Chondrocyte (in vitro differentiated cells): ENCODE measurements around the gene INPP4B. TPM values are rescaled to one million over a fixed set of nuclear protein-coding genes. Genes with fewer than 3 reads are reported as not detected.

ENCODE experiments used
- DNase-seq: peaks from one replicate; pipeline ENCODE4 v3.0.0; 2021; ENCODE audit warnings: mixed read lengths, low spot score
- H3K27ac Mint-ChIP-seq: one replicate; pipeline ENCODE4 v1.8.0; 2021; ENCODE audit warnings: mild to moderate bottlenecking, moderate library complexity, mixed read lengths; ENCODE audit not compliant: unreplicated experiment
- H3K27me3 Mint-ChIP-seq: 2 replicates; pipeline ENCODE4 v1.8.0; 2021; ENCODE audit warnings: low read depth, mixed read lengths
- H3K36me3 Mint-ChIP-seq: 2 replicates; pipeline ENCODE4 v1.8.0; 2021; ENCODE audit warnings: low read depth, mixed read lengths
- H3K4me1 Mint-ChIP-seq: 2 replicates; pipeline ENCODE4 v1.8.0; 2021; ENCODE audit warnings: low read depth, mild to moderate bottlenecking, mixed read lengths
- H3K4me3 Mint-ChIP-seq: one replicate; pipeline ENCODE4 v1.8.0; 2021; ENCODE audit warnings: mild to moderate bottlenecking, moderate library complexity, mixed read lengths; ENCODE audit not compliant: unreplicated experiment
- H3K9me3 Mint-ChIP-seq: 2 replicates; pipeline ENCODE4 v1.8.0; 2021; ENCODE audit warnings: low read depth, mixed read lengths
- total RNA-seq: library from RNA; stranded (reverse); gene quantifications from 3 replicates; pipeline ENCODE4 v1.2.1, GENCODE V29; 2021
- TF ChIP-seq, protein P1 (sequence below): fragments of 200-600 bp; sonication (generic); IDR thresholded peaks from 2 replicates; pipeline ENCODE4 v1.5.0; 2021; ENCODE audit warnings: antibody characterized with exemption, mild to moderate bottlenecking, moderate library complexity

INPP4B gene
- total RNA-seq, 1 donor from 2014 or later, result 30.0 TPM

DNA sequence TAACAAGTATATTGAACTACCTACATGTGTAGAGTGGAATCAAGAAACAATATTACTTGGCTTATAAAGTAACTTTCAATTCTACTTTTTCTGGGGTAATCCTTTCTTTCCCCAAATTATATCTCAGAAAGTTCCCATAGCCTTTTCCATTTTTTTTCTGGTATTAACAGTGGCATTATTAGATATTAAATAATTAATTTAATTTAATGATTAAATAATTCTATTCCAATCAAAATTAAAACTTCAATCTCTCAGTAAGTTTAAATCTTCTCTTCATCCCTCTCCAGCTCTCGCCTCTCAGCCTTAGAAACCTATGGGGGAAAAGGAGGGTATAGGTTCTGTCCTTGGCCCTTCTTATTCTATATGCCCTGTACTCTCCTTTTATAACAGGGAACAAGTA is 262.4 kb downstream of the INPP4B start:
- H3K27me3 Mint-ChIP-seq, result no peaks in the 10 kb centered on the region
- no peak overlapping the region for H3K27ac Mint-ChIP-seq
- TF ChIP-seq, protein P1, sequence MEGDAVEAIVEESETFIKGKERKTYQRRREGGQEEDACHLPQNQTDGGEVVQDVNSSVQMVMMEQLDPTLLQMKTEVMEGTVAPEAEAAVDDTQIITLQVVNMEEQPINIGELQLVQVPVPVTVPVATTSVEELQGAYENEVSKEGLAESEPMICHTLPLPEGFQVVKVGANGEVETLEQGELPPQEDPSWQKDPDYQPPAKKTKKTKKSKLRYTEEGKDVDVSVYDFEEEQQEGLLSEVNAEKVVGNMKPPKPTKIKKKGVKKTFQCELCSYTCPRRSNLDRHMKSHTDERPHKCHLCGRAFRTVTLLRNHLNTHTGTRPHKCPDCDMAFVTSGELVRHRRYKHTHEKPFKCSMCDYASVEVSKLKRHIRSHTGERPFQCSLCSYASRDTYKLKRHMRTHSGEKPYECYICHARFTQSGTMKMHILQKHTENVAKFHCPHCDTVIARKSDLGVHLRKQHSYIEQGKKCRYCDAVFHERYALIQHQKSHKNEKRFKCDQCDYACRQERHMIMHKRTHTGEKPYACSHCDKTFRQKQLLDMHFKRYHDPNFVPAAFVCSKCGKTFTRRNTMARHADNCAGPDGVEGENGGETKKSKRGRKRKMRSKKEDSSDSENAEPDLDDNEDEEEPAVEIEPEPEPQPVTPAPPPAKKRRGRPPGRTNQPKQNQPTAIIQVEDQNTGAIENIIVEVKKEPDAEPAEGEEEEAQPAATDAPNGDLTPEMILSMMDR, result no peak
- H3K9me3 Mint-ChIP-seq, result peaks cover 3% of the 10 kb centered on the region
- no peak for DNase-seq
- no peaks in the 10 kb centered on the region for H3K36me3 Mint-ChIP-seq
- H3K4me3 Mint-ChIP-seq, result no peak overlapping the region
- H3K4me1 Mint-ChIP-seq, result no peaks in the 10 kb centered on the region

DNA sequence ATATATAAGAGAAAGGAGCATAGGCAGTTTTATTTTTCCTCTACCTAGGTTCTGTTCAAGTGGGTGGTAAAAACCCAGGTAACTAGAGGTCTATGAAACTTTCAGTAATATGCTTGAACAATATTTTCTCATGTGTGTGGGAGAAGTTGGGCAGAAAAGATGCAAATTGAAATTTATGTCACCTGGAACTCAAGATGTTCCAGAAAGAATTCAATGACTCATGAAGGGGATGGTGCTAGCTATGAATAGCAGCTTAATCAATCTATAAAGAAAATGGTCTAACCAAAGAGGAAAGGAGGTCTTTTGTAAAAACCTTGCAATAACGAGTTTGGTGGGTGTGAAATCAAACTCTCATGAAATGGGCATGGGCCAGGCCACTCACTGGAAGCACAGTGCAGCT is 263.8 kb downstream of the INPP4B start:
- Mint-ChIP-seq H3K4me1 (no peaks in the 10 kb centered on the region), H3K36me3 (no peaks in the 10 kb centered on the region), H3K9me3 (peaks cover 3% of the 10 kb centered on the region), H3K4me3 (no peak overlapping the region), H3K27me3 (no peaks in the 10 kb centered on the region), H3K27ac (no peak overlapping the region)
- no peak for DNase-seq
- TF ChIP-seq, protein P1, result no peak

DNA sequence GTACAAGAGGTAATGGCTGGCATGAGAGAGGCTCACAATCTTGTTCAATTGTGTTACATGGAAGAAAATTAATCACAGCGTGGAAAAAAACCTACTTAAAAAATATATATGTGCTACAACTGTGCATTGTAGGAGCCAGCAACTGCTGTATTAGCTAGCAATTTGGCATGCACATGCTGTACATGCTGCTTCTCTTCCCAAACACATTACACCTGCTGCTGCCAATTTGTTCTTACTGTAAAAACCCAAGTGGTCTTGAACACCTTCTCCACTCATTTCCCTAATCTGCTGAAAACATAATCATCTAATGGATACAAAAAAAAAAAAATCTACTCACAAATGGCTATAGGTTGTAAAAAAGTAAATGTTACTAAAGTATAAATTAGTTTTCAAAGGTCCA is 264.2 kb downstream of the INPP4B start:
- H3K4me3 Mint-ChIP-seq, result no peak overlapping the region
- TF ChIP-seq, protein P1, result no peak
- H3K27ac Mint-ChIP-seq, result no peak overlapping the region
- H3K36me3 Mint-ChIP-seq, result no peaks in the 10 kb centered on the region
- H3K4me1 Mint-ChIP-seq, result no peaks in the 10 kb centered on the region
- no peaks in the 10 kb centered on the region for H3K27me3 Mint-ChIP-seq
- DNase-seq, result no peak
- peaks cover 3% of the 10 kb centered on the region for H3K9me3 Mint-ChIP-seq

DNA sequence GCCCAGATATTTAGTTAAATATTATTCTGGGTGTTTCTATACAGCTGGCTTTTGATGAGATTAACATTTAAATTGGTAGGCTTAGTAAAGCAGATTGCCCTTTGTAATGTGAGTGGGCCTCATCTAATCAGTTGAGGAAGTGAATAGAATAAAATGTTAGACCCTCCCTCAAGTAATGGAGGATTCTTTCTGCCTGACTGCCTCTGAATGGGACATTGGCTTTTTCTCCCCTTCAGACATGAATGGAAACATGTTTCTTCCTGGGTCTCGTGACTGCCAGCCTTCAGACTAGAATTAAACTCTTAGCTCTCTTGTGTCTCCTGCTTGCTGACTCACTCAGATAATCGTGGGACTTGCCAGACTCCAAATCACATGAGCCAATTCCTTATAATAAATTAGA is 266.7 kb downstream of the INPP4B start:
- no peaks in the 10 kb centered on the region for H3K4me1 Mint-ChIP-seq
- H3K4me3 Mint-ChIP-seq, result no peak overlapping the region
- DNase-seq, result no peak
- no peaks in the 10 kb centered on the region for H3K36me3 Mint-ChIP-seq
- no peaks in the 10 kb centered on the region for H3K27me3 Mint-ChIP-seq
- H3K9me3 Mint-ChIP-seq, result peaks cover 3% of the 10 kb centered on the region
- TF ChIP-seq, protein P1, result no peak
- H3K27ac Mint-ChIP-seq, result no peak overlapping the region

DNA sequence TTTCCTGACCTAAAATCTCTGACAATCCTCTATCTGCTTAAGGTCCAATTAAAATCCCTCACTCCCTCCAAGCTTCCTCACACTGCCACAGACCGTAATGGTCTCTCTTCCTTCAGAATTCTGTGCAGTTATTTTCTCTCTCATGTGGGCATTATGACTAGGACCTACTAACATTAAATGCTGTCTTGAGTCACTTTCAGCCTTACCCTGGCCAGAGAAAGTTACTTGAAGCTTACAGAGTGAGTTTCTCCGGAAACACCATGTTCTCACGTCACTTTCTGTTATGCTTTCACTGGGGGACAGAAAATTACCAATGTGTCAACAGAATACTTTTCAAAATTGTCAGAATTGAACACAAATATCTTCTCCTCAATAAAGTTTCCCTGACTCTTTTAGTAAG is 271.8 kb downstream of the INPP4B start:
- TF ChIP-seq, protein P1, result no peak

More for the DNA sequence above, 271.8 kb downstream of the INPP4B start:
- H3K27ac Mint-ChIP-seq, result no peak overlapping the region
- no peaks in the 10 kb centered on the region for H3K27me3 Mint-ChIP-seq
- H3K9me3 Mint-ChIP-seq, result peaks cover 3% of the 10 kb centered on the region
- peaks cover 1% of the 10 kb centered on the region for H3K36me3 Mint-ChIP-seq
- DNase-seq, result no peak
- H3K4me1 Mint-ChIP-seq, result no peaks in the 10 kb centered on the region
- H3K4me3 Mint-ChIP-seq, result no peak overlapping the region
